Activated T-cell treated with anti-CD3 and anti-CD28 coated beads, Interleukin-2, amount 50 U/mL, for 48 hours (primary cell): ENCODE measurements around the gene CLIP2.
"Not testable (repeated sequence)": the region's sequence is repeated elsewhere in the genome, so short reads cannot be mapped to it uniquely, and the experiment has no call there.

ENCODE experiments used
- DNase-seq, 2 experiments: peaks; one replicate each; pipeline ENCODE4 v3.0.0-alpha.2; 2020

CLIP2 gene

GRCh38 chr7:74300926-74301325, 11.7 kb downstream of the CLIP2 start:
- DNase-seq, result no peak

- no peak for DNase-seq
These were observed 13.6 kb downstream of the CLIP2 start for GRCh38 chr7:74302745-74303221.

DNA sequence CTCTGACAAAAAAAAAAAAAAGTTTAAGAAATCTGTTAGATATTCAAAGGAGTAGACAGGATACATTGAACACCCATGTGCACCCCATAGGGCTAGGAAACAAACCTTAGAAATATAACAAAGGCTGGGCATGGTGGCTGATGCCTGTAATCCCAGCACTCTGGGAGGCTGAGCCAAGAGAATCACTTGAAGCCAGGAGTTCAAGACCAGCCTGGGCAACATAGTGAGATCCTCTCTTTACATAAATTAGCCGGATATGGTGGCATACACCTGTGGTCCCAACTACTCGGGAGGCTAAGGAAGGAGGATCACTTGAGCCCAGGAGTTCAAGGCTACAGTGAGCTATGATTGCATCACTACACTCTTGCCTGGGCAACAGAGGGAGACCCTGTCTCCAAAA, 15.3 kb downstream of the CLIP2 start:
- DNase-seq, result no peak

DNA sequence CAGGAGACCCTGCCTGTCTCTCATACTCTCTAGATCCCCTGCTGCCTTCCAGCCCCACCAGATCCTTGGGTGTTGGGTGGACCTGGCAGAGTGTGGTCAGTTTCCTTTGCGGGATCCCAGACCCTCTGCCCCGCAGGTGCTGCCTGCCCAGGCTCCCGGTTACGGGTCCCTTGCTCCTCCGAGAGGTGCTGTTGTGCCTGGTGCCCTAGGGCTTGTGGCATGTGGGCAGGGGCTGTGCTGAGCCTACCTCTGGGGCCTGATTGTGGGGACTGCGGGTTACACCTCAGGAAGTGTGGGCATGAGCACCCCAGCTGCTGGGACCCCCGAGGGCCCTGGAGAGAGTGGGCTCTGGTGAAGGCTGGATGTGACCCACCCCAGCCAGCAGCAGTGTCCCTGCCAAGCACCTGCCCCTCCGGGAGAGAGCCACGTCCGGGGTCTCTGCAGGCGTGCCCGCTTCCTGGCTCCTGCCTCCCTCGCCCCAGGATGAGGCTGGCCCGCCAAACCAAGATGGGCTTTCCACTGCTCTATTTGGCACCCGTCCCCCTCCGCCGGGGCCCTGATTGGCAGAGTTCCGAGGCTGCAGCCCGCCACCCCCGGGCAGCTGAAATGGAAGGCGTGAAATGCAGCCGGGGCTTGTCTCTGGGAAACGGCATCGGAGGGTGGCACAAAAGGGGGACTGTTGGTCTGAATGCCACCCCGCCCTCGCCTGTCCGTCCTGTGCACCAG, 17.0 kb downstream of the CLIP2 start:
- DNase-seq, result peak; percentile 25 to 26

- DNase-seq, result peak; percentile 34 to 35
These were observed 17.7 kb downstream of the CLIP2 start for GRCh38 chr7:74306730-74307469.

GRCh38 chr7:74307738-74308505, 18.7 kb downstream of the CLIP2 start:
- no peak for DNase-seq

GRCh38 chr7:74309181-74309580, 20.0 kb downstream of the CLIP2 start:
- DNase-seq, result no peak

DNA sequence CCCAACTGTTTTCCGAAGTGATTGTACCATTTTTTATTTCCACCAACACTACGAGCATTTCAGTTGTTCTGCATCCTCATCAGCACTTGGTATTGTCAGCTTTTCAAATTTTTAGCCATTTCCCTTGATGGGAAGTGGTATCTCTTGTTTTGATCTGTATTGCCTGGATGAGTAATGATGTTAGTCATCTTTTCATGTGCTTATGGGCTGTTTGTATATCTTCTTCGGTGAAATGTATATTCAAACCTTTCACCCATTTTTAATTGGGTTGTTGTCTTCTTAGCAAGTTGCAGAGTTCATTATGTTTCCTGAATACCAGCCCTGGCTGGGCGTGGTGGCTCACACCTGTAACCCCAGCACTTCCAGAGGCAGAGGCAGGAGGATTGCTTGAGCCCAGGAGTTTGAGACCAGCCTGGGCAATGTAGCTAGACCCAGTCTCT, 22.1 kb downstream of the CLIP2 start:
- no peak for DNase-seq

DNA sequence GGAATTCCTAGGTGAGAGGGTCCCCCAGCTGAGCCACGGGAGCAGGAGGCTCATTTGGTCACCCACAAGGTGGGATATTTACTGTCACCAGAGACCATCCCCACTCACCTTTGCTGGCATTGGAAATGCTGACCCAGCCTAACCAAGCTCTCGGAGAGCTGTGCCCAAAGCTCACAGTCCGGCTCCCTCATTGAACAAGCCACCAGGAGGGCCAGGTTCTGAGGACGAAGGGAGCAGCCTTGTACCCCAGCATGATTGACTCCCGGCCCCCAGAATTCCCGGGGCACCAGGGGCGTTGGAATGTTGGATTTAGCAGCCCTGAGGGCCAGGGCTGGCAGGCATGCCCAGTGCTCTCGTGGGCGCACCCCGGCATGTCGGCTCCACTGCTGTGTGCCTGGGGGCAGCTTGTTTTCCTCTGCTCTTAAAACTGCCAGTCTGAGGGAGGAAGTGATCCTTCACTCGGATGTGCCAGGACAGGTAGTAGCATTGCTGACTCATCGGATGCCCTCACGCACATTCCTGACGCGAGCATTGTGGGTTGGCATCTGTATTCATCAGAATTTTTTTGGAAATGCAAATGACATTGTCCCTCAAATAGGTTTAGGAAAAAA, 23.3 kb downstream of the CLIP2 start:
- DNase-seq, result no peak

DNA sequence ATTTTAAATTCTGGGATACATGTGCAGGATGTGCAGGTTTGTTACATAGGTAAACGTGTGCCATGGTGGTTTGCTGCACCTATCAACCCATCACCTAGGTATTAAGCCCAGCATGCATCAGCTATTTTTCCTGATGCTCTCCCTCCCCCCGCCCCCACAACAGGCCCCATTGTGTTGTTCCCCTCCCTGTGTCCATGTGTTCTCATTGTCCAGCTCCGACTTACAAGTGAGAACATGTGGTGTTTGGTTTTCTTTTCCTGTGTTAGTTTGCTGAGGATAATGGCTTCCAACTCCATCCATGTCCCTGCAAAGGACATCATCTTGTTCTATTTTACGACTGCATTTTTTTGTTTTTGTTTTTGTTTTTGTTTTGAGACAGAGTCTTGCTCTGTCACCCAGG, 26.7 kb downstream of the CLIP2 start:
- DNase-seq, result not testable (repeated sequence)

- no peak for DNase-seq
These were observed 28.1 kb downstream of the CLIP2 start for GRCh38 chr7:74317146-74317782.

GRCh38 chr7:74318043-74318442, 28.8 kb downstream of the CLIP2 start:
- no peak for DNase-seq

DNA sequence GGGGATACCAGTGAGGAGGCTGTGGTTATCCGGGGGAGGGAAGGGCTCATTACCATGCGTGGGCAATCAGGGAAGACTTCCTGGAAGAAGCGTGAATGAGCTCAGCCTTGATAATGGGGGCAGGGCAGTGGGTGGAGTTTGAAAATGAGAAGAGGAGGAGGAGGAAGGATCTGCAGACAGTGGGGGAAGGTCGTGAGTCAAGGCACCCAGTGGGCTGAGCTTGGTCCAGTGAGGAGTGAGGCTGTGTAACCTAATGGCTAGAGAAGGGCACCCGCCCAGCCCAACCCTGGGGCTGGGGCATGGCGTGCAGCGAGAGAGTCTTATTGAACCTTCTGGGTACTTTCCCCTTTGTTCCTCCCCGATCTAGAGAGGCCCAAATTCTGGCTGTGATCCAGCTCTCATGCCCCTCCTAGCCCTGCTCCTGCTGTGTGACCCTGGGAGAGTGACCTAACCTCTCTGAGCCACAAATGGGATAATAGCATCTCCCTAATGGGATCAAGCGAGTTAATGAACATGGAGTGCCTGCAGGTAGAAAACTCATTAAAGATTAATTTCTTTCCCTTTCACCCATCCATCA, 31.5 kb downstream of the CLIP2 start:
- no peak for DNase-seq

DNA sequence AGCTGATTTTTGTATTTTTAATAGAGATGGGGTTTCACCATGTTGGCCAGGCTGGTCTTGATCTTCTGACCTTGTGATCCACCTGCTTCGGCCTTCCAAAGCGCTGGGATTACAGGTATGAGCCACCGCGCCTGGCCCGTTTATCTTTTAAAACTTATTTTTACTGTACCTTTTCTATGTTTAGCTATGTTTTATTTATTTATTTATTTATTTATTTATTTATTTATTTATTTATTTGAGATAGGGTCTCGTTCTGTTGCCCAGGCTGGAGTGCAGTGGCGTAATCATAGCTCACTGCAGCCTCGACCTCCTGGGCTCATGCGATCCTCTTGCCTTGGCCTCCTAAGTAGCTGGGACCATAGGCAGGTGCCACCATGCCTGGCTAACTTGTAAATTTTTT, 33.7 kb downstream of the CLIP2 start:
- DNase-seq, result not testable (repeated sequence)

DNA sequence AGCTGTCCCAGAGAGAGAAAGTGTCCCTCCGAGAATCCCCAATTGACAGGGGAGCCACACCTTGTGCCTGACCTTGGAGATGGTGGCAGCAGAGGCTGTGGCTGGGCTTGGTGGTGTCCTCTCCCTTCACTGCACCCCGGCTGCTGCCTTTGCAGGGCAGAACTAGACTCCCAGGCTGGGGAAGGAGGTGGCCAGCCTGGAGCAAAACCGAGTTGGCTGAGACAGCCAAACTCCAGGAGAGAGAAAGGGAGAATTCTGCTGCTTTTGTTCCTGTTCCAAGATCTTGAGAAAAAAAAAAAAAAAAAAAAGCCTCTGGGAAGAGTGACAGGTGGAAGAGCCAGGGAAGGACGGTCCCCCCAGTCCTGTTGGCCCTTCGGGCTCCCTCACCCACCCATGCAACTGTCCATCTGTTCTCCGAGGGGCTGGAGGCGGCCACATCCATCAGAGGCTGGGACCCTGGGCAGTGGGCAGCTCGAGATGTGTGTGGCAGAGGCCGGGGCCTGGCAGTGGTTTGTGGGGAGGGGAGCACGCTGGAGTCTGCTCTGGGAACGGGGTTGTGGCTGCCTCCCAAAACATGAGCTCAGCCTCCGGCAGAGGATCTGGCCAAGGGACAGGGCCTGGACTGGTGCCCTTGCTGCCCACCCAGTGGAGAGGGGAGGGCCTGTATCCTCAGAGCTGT, 35.5 kb downstream of the CLIP2 start:
- DNase-seq, result no peak

DNA sequence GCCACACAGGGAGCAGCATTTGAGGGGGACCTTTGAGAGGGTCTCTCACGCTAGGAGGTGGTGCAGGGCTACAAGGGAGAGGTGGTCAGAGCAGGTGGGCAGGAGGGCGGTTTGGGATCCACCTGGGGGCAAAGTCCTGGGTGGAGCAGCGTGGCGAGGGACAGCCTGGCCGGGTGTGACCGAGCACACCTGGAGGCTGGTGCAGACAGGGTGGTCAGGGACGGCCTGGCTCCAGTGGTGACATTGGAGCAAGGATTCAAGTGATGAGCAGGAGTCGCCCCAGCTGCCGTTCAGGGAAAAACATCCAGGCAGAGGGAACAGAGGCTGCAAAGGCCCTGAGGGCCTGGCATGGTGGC, 36.0 kb downstream of the CLIP2 start:
- no peak for DNase-seq

- no peak for DNase-seq
These were observed 40.0 kb downstream of the CLIP2 start for GRCh38 chr7:74329225-74329624.

DNA sequence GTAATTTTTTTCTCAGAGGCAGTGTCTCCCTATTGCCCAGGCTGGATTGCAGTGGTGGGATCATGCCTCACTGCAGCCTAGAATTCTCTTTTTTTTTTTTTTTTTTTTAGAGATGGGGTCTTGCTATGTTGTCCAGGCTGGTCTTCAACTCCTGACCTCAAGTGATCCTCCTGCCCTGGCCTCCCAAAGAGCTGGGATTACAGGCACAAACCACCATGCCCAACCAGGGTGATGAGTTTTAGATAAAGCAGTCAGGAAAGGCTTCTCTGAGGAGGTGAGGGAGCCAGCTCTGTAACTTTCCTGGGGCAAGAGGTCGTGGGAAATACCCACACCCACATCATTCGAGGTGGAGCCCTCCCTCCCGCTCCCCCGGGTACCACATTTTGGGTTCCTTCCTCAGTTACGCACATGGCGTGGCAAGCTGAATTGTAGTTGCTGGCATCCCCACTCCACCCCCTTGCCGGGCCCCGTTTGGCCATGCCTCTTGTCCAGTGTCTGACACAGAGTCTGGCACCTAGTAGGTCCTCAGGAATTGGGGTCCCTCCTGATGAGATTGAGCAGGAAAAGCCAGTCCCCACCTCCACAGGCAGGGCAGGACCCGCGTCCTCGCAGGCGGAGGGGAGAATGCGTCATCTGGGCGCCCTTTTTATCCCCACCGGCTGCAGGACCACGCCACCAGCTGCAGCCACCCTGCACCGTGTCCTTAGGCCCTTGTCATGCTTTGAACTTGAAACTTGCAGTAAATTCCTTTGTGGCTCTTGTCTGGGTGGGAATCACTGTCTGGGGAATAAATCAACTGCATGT, 43.4 kb downstream of the CLIP2 start:
- DNase-seq, result no peak

DNA sequence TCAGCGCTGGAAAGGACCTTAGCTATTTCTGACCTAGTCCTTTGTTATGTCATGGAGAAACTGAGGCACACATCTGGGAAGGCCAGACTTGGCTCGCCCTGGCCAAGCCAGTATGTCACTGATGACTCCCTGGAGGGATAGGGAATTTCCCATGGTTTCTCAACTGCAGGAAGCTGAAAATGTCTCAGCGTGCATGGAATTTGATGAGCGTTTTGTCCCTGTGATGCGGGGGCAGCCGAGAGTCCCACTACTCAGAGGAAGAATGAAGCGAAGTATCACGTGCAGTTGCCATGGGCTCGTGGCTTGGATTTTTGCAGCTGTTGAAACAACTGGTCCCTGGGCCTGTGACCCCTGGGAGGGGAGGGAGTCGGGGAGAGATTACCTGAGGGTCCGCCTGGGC, 44.8 kb downstream of the CLIP2 start:
- DNase-seq, result no peak

GRCh38 chr7:74337926-74338325, 48.7 kb downstream of the CLIP2 start:
- no peak for DNase-seq
